ENCODE results near the gene DMC1.
"Not testable (repeated sequence)": the region's sequence is repeated elsewhere in the genome, so short reads cannot be mapped to it uniquely, and the experiment has no call there.

The DMC1 gene, protein sequence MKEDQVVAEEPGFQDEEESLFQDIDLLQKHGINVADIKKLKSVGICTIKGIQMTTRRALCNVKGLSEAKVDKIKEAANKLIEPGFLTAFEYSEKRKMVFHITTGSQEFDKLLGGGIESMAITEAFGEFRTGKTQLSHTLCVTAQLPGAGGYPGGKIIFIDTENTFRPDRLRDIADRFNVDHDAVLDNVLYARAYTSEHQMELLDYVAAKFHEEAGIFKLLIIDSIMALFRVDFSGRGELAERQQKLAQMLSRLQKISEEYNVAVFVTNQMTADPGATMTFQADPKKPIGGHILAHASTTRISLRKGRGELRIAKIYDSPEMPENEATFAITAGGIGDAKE

DNA sequence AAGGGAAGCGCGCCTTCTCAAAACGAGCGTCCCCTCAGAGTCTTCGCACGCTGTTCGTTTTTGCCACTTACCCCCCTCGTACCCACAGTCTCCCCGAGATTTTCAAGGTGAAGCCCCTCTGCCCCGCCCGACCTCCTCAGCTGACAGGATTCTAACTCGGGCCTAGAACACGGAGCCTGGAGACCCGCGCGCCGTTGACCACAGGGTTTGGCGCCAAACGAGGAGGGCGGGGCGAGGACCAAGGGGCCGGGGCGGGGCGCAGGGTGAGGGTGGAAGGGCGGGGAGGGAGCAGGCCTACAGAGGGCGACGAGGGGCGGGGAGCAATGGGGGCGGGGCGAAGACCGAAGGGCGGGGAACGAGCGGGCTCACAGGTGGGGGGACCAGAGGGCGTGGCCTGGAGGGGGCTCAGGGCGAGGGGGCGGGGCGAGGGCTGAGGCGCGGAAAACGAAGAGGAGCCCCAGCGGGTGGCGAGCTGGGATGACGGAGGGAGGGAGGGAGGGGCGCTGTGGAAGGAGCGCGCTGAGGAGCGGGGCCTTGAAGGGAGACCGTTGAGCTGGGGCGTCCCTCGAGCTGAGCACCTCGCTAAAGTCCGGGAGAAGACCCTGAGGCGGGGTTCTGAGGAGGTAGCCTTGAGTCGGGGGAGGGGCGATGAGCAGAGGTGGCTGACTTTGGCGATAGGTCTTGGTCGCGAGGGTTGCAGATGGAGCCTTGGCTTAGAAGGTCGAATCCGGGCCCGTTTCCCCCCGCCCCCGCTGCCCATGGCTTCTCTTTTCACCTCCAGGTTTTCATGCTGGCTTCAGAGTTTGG, at the start of gene DMC1:
Gene DMC1 (minus strand): TSS at position 212 of the 807 bp plus-strand sequence. CDS start 1,927 bp downstream, outside the sequence.
- peak; percentile 96 for DNase-seq (ENCODE audit: low spot score)

DNA sequence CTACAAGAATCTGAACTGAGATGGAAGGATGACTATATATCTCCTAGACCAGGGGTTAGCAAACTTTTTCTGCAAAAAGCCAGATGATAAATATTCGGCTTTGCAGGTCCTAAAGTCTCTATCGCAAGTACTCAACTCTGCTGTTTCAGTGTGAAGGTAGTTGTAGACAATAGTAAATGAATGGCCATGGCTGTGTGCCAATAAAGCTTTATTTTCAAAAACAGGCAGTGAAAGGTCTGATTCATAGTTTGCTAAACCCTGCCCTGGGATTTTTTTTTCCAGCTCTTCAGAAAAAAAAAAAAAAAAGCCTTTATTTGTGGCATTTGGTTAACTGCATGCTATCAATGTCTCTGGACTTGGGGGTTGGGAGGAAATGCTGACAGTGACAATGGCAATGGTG, 48.7 kb upstream of the DMC1 start:
- no peak for DNase-seq (ENCODE audit: low spot score)

DNA sequence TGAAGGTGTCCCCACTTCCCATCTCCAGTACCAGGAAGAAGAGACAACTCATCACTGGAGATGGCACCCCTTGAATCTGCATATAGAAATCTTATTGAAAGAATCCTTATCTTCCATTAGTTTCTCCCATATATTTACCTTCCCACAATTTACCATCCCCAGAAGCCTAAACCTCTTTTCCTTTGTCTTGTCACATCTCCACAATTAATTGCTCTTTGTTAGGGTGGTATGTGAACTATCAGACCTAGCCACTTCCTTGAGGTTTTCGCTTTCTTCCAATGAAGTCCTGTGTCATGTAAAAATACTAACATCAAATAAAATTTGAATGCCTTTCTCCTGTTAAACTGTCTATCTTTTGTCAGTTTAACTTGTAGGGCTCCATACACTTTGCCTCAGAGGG, 48.3 kb upstream of the DMC1 start:
- no peak for DNase-seq (ENCODE audit: low spot score)

DNA sequence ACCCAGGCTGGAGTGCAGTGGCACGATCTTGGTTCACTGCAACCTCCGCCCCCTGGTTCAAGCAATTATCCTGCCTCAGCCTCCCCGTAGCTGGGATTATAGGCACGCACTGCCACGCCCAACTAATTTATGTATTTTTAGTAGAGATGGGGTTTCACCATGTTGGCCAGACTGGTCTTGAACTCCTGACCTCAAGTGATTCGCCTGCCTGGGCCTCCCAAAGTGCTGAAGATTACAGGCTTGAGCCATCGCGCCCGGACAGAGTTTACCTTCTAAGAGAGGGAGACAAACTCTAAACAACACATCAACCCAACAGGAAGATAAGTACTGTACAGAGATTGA, 45.1 kb upstream of the DMC1 start:
- DNase-seq (ENCODE audit: low spot score), result not testable (repeated sequence)

DNA sequence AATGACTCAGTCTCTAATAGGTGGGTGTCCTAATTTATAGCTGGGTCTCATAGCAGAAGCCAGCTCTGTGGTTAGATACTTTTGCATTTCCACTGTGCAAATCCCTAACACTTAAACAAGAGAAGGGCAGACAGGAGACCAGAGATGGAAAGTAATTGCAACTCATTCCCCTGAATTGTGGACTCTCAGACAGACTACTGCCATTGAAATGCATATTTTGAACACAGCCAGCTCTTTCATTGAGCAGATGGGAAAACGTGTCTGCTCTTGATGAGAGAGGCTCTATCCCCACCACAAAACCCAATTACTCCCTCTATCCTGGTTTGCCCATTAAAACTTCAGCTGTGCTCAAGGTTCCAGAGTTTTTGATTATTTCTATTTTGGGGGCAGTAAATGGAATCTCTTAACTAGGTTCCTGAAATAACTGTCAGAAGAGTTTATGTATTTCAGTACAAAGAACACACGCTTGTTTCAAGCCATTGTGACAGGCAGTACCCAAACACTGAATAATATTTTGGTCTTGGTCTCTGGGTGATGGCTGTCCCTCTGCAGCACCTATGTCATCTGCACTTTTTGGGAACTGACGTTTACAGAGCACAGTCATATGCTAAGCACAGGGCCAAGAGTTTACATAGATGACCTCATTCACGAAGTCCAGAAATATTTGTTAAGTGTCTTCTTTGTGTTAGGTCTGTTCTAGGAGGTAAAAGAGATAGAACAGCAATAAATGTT, 44.5 kb upstream of the DMC1 start:
- DNase-seq (ENCODE audit: low spot score), result no peak

DNA sequence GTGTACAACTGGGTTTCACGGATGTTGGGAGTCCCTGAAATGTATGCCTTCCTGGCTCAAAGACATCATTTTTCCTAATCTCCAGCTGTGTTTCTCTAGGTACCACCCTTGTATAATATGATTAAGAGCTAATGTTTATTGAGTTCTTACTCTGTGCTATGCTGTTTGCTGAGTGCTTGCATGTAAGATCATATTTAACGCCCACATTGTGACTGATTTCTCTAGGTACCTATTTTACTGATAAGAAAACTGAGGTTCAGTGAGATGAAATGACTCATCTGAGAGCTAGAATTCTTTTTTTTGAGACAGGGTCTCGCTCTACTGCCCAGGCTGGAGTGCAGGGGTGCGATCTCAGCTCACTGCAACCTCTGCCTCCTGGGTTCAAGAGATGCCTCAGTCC, 43.6 kb upstream of the DMC1 start:
- no peak for DNase-seq (ENCODE audit: low spot score)

DNA sequence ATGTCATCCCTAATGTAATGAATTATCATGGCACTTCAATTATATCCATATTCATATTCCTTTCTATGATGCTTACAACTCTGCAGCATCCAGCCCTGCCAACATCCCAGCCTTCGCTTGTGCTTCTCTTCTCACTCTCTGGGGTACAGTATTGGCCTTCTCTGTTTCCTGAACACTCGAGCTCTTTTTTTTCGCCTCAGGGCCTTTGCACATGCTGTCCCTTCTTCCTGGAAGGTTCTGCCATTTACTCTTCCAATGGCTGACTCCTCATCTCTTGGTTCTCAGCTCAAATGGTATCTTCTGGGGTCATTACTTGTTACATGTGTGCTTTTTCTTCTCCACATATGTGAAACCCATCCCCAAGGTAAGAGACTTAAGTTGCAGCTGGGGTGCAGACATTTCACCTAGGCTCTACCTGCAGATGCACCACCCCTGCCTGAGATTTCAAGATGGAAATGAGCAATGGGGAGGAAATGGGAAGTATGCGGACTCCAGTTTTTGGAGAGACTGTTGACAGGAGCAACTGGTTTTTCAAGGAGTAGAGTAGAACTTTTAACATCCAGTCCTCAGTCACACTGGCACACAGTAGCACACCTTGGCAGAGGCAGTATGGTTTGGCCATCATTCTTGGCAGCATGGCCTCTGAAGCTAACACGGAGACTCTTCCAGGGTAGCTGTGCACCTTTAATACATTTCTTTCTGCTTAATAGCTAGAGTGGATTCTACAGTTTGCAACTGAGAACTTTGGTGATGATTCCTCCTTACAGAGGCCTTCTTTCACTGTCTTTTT, 42.4 kb upstream of the DMC1 start:
- no peak for DNase-seq (ENCODE audit: low spot score)

DNA sequence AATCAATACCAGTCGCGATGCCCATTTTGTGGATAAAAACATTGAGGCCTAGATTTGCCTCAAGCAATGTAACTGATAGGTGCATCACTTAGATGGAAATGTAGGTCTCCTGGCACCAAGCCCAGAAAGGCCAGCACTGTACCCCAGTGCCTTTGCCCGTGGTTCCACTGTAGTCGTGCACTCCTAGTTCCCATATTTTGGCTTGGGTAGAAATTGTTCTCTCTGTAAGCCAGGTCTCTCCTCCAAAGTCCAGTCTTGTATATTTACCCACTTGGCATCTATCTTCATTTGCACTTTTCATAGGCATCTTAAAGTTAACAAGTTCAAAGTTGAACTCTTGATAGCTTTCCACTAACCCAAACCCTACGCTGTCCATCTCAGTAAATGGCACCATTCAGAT, 41.6 kb upstream of the DMC1 start:
- no peak for DNase-seq (ENCODE audit: low spot score)

DNA sequence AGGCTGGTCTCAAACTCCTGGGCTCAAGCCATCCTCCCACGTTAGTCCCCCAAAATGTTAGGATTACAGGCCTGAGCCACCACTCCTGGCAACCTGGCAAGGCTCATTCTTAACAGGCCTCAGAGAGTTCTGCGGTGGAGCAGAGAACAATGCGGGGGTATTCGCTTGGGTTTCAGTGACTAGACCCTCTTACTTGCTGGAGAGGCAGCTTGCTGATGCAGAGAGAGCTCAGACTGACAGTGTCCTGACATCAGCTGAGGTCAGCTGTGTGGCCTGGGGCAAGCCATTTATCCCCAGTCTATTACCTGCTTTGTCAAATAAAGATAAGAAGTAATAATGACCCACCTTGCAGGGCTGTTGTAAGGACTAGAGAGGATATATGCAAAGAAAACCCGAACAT, 40.3 kb upstream of the DMC1 start:
- no peak for DNase-seq (ENCODE audit: low spot score)

DNA sequence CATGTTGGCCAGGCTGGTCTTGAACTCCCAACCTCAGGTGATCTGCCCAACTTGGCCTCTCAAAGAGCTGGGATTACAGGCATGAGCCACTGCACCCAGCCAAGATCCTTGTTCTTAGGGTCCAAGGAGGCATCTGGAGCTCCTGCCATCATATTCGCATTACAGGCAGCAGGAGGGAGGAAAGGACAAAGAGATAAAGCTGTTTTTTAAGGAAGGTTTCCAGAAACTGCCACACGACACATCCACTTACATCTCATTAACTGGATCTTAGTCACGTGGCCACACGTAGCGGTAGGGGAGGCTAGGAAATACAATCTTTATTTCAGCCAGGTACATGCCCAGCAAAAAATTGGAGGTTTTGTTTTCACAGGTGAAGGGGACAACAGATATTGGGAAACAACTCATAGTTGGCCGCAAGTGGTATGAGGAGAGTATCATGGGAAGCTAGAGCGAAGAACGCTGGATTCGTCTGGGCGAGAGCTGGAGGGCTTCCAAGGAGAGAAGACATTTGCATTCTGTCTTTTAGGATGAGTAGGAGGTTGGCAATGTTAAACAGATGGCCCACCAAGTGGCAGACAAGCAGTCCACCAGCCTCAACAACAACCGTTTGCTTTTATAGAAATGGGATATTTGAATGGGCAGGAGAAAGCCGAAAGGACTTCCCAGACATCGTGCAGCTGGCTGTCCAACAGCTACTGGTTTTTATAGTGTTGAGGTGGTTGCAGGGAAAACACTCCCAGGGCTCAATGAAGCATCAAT, 39.2 kb upstream of the DMC1 start:
- no peak for DNase-seq (ENCODE audit: low spot score)

DNA sequence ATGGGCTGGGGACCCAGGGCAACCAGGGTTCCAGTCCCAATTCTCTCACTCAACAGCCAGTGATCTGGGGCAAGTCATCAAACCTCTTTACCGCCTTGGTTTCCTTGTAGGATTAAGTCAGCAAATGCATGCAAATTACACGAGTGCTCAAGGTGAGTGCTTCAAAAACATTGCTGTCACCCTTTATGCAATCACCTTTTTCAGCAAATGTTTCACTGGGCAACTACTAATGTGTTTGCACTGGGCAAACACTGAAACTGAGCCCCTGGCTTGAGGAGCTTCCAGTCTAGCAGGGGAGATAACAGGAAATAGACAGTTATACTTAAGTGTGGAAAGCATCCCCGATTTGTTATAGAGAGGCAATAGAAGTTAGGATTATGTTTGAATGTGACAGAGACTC, 37.7 kb upstream of the DMC1 start:
- no peak for DNase-seq (ENCODE audit: low spot score)

DNA sequence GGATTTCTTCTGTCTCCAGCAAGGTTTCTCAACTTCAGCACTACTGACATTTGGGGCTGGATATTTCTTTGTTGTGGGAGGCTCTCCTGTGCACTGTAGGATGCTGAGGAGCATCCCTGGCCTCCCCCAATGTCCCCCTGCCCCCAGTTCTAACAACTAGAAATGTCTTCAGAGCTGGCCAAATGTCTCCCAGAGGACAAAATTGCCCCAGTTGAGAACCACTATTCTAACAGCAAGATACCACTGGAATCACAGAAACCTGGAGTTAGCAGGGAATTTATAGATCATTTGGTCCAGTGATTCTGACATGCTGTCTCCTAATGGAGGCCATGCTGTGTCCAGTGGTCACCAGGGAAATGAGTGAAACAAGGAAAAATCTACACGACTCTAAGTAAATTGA, 32.2 kb upstream of the DMC1 start:
- no peak for DNase-seq (ENCODE audit: low spot score)

DNA sequence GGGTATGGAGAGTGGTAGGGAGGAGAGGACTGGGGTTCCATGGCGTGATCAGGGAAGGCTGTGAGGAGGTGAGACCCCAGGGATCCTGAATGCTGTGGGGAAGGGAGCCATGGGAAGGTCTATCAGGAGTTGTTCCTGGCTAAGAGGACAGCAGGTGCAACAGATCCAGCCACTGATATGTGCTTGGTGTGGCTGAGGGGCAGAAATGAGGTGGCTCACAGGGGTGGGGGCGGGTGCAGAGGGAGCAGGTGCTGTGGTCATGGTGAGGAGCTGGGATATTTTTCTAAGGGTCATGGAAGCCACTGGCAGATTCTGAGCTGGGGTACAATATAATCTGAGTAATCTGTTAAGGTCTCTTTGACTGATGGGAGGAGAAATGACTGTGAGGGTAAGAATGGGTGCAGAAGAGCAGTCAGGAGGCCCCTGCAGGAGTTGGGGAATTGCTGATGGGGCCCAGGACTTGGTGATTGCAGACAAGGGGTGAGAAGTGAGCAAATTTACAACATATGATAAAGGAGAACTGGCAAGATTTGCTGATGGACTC, 31.3 kb upstream of the DMC1 start:
- DNase-seq (ENCODE audit: low spot score), result no peak

DNA sequence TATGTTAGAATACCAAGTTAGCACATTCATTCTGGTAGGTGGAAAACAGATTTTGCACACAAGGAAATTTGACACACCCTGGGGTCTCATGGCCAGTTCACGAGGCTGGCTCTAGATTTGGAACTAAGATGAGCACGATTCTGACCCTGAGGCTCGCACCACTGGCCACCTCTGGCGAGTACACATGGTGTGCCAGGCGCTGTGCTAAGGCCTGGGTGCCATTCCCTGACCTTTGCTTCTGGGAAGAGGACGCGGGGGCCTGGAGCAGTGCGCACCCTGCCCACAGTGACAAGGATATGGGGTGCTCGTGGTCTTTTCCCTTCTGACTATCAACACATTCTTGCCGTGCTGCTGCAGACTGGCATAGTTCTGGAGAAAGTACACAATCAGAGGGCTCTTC, 29.5 kb upstream of the DMC1 start:
- DNase-seq (ENCODE audit: low spot score), result no peak

DNA sequence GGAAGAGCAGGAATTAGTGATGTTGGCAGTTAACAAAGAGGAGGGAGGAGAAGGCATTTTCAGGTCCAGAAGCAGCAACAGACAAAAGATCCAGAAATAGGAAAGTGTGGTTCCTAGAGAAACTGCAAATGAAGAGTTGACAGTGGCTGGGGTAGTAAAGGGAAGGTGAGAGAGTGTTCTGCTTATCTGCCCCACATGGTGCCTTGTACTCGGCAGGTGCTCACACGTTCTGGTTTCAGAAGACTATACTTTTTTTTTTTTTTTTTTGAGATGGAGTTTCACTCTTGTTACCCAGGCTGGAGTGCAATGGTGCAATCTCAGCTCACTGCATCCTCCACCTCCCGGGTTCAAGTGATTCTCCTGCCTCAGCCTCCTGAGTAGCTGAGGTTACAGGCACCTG, 12.9 kb upstream of the DMC1 start:
- DNase-seq (ENCODE audit: low spot score), result not testable (repeated sequence)

DNA sequence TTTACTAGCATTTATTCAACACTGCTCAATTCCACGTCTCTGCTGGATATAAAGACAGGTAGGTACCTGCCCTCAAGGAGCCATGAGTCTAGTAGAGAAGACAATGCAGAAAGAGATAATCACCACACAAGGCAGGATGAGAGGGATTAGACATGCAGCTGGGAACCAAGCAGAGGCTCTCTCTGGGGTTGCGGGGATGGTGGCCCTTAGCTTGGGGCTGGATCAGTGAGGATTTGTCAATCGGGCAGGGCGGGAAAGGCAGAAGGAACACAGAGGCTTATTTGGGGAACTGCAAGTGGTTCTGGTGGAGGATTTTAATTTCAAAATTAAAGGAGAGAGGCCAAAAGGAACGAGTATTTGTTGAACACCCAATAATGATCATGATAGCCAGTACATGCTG, 8.5 kb upstream of the DMC1 start:
- DNase-seq (ENCODE audit: low spot score), result no peak

DNA sequence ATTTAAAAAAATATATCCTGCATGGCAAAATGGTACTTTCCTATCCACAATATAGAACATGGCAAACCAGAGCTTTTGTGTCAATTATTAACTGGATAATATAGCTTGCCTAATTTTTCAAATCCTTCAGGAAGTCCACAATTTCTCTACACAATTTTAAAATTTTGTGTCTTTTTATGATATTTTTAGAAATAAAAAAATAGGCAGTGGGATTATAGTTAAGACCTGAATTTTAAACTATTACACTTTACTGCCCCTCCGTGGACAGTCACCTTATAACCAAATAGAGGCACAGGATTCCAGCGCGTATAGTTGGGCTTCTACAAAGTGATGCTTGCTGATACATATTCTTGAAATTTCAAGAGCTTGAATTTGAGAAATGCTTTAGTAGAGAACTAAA, 2.1 kb upstream of the DMC1 start:
- peak; percentile 53 for DNase-seq (ENCODE audit: low spot score)

DNA sequence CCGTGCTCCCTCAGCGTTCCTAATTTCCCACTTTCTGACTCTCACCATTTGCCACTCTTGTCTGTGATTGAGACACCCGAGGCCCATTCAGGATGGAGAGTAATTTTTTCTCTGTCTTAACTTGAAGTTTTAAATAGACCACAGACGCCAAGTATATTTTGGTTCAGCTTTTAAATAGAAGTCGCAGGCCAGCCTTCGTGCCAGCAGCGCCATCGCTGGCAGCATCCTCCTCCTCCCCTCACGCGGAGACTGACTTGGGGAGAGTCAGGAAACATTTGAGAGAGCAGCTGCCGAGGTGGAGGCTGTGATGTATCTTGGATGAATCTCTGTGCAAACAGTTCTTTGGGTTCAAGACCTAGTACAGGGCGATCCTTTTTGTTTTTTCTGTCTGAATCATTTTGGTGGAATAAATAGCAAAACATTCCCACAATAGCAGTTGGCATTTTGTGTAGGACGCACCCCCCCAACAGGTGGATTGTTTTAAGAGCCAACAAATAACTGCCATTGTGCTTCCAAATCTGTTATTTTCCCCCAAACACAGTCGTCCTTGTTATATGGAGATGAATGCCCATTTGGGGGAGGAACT, 889 bp upstream of the DMC1 start:
- DNase-seq (ENCODE audit: low spot score), result peak; percentile 27

DNA sequence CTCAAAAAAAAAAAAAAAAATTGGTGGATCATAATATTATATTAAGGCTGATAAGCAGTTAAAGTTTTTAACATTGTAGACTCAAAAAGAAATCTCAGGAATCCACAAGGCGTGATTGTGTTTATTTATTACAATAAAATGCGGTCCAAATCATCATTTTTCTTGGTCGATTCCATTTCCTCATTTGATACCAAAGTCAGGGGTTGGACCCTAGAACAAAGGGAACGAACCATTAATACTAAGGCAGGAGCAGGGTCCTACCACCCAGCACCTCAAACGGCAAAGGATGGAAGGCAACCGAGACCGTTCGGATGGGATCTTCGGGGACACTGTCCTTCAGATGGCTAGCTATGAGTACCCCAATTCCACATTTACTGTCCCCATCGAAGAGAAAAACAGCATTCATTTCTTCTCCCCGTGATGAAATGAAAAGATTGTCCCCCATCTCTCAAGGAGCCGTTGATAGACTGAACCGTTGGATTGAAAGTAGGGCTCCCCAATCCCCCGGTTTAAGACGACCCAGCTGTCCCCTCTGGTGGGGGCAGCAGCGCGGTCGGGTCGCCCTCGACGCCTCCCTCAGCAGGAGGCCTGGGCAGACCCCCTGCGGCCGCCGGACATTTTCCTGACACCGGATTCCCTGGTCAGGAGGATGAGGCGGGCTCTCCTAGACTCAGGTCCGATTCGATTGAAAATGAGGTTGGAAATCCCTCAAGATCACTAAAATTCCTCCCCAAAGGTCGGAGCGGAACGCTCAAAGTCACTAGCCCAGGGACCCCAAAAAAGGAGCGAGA, 607 bp downstream of the DMC1 start:
- DNase-seq (ENCODE audit: low spot score), result no peak

Data from CD4-positive, alpha-beta T cell treated with Interleukin-2 at 100 ng/mL for 4 hours (primary cell).